Adrenal gland (tissue), 5 donors: ENCODE measurements around the gene CYP19A1.

Source experiments
- CTCF ChIP-seq, 6 experiments: fragments of 450-650 bp in 4 of 6; fragments of 200-600 bp in 2 of 6; sonication (generic) in 1 of 6; IDR thresholded peaks; 1 replicate in 5 of 6; 2 replicates in 1 of 6; pipeline versions ENCODE4 v1.5.1 to v1.8.0; 2016 to 2021; ENCODE audit warnings: antibody characterized with exemption in 6 of 6, mild to moderate bottlenecking in 2 of 6, moderate library complexity in 1 of 6
- POLR2A ChIP-seq, 2 donors: fragments of 450-650 bp; IDR thresholded peaks; one replicate each; pipeline ENCODE4 v1.6.1; 2017; ENCODE audit warnings: antibody characterized with exemption in 2 of 2, mild to moderate bottlenecking in 2 of 2, moderate library complexity in 1 of 2
- donor health status: DM: no; HTN: no; CAD: no.

- TF ChIP-seq POLR2A (IDR thresholded peaks at IDR 0.05) (no peak), CTCF (IDR thresholded peaks at IDR 0.05) (no peak)
Measured at GRCh38 chr15:51193526-51193925, 144.9 kb downstream of the CYP19A1 start.
